NOMO-1 treated with DMSO at 0.1 percent for 48 hours (cell line): ENCODE results near the gene HNF1A.
A peak's percentile ranks its signal among the peaks of the same experiment; 100 is the strongest.
"Not testable (repeated sequence)": the region's sequence is repeated elsewhere in the genome, so short reads cannot be mapped to it uniquely, and the experiment has no call there.

Source experiments
- DNase-seq: peaks from one replicate; lab custom pipeline; 2025; ENCODE audit not compliant: unreplicated experiment; lab: John Stamatoyannopoulos, UW

The HNF1A gene

DNA sequence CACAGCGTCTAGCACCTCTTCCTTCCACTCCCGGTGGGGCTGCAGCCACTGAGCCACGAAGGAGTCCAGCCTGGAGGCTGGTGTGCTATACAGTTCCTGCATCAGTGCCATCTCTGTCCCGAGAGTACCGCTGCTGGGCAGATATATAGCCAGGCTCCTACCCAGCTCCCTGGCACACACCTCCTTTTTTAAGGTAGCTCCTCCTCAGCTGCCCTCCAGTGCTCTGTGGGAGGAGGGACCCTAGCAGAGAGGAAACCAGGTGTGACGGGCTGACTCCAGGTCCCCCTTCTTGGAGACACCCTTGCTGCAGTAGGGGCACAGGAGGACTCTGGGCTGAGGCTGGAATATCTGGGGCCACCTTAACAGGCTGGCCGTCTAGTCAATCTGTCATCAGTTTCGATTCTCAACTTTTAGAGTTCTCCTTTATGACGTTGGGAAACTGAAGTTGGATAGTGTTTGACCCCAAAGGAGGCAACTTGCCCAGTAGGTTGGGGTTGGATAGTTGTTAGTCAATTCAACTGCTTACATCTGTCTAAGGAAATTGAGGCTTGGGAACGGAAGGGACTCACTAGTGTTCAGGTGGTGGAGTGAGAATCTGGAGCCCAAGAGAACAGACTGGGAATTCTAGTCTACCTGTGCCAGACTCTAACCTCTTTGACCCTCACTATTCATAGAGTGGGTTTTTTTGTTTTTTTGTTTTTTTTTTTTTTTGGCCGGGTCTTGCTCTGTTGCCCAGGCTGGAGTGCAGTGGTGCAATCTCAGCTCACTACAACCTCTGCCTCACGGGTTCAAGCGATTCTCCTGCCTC, 60.7 kb downstream of the HNF1A start, which contains the start of gene OASL:
Gene OASL (minus strand): TSS at position 386 of the 808 bp plus-strand sequence. CDS start 275 bp downstream, at position 111.
- DNase-seq: peak; percentile 87

DNA sequence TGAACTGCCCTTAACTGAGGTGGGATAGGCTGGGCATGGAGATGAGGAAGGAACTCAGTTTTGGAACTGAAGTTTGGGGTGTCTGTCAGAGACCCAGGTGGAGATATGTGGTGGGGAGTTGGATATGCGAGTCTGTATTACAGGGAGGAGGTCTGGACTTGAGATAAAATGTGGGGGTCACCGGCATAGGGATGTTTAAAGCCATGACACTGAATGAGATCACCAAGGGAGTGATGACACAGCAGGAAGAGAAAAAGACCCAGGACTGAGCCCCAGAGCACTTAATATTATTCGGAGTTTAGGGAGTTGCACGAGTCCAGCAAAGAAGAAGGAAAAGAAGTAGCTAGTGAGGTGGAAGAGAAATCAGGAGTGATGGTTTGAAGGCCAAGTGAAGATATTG, 64.7 kb downstream of the HNF1A start:
- DNase-seq: no peak

DNA sequence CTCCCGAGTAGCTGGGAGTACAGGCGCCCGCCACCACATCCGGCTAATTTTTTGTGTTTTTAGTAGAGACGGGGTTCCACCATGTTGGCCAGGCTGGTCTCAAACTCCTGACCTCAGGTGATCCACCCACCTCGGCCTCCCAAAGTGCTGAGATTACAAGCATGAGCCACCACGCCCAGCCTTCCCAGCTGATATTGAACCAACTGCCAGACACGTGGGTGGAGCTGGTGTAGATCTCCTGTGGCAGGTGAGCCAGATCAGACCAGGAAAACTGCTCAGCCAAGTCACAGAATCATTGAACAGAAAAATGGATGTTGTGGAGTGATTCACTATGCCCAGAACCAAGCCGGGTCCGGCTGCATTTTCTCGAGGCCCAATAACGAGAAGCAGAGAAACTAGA, 69.1 kb downstream of the HNF1A start:
- not testable (repeated sequence) for DNase-seq

DNA sequence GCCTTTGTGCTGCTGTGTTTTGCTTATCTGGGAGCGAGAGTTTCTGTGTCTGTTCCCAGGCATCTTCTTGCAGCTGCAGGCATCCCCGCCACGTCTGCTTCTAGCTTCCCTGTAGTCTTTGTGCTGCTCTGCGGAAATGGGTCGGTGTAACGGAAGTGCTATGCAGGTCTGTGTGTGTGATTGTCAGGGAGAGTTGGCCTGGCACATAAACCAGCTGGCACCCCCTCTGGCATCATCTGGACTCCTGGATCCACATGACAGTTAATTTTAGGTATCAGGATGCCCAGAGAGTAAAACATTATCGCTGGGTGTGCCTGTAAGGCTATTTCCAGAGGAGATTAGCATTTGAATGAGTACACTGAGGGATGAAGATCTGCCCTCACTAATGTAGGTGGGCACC, 70.1 kb downstream of the HNF1A start:
- DNase-seq: no peak

DNA sequence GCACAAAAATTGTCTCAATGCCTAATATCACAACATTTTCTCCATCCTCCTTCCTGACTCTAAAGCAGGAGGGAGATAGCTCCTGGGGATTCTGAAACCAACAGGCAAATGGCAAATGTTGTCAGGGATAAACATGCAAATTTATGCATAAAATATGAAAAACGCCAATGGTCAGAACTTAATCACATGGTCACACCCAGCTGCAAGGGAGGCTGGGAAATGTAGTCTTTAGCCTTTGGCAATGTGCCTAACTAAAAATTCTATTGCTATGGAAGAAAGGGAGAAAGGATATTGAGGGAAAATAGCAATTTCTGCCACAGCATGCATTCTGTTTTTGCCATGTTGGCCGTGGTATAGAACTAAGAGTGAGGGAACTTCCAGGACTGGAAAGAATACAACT, 72.4 kb downstream of the HNF1A start:
- DNase-seq: no peak
